Measurements from ENCODE around the gene CPSF2. TPM values are rescaled to one million over a fixed set of nuclear protein-coding genes. Genes with fewer than 3 reads are reported as not detected.

Gene CPSF2
- 34.9 and 38.7 TPM in 2 replicates for total RNA-seq (2014; rRNA removed; shearing (Covaris generic))

DNA sequence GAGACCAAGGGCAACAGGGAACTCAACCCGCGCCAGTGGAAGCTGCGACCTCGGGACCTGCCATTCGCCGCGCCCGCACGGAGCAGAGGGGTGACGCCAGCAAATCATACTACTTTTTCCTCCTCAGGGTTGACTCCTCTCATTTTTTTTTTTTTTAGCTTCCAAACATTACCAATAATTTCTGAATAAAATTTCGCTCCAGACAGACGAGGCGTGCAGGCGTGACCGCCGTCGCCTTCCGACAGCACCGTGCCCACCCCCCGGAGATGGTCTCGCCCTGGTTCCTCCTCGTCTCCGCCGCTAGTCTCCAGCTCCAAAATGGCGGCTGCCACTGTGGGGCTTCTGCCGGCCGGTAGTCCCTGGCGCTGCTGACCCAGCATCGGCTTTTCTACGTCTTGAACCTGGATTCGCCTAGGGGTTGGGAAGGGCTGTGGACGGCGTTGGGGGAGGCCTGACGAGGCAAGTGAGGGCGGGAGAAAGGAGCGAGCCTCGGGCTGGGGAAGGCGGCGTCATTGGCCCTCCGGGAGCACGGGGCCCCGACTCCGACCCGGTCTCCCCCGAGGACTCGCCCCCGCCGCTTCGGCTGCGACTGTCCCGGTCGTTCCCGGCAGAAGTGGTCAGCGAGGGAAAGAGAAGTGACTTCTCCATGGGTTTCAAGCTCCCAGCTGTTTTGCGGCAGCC is at the start of gene CPSF2, which contains the start of gene NDUFB1:
TSS of gene CPSF2 (plus strand) at position 300 of the 681 bp plus-strand sequence. CDS start 9,016 bp downstream, outside the sequence.
TSS of gene NDUFB1 (minus strand) at position 37 of the 681 bp plus-strand sequence. CDS start 4,069 bp downstream, outside the sequence.
- DNase-seq (ENCODE audit: low read depth): peak; percentile 64

- DNase-seq (ENCODE audit: low read depth): no peak
Measured at GRCh38 chr14:92074555-92074954, 47.2 kb upstream of the CPSF2 start.

GRCh38 chr14:92088494-92088893 is 33.3 kb upstream of the CPSF2 start:
- DNase-seq (ENCODE audit: low read depth): no peak

GRCh38 chr14:92093320-92093719 is 28.4 kb upstream of the CPSF2 start:
- DNase-seq (ENCODE audit: low read depth): peak; percentile 8

DNA sequence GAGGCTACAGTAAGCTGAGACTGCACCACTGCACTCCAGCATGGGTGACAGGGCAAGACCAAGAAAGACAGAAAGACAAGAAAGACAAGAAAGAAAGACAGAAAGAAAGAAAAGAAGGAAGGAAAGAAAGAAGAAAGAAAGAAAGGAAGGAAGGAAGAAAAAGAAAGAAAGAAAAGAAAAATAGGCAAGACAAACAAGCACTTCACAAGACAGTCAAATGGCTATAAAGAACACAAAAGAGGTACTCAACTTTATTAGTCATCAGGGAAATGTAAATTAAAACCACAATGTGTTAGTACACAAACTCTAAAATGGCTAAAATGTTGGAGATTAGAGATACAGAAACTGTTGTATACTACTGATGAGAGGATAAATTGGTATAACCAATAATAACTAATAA is 22.0 kb upstream of the CPSF2 start:
- DNase-seq (ENCODE audit: low read depth): peak; percentile 16

DNA sequence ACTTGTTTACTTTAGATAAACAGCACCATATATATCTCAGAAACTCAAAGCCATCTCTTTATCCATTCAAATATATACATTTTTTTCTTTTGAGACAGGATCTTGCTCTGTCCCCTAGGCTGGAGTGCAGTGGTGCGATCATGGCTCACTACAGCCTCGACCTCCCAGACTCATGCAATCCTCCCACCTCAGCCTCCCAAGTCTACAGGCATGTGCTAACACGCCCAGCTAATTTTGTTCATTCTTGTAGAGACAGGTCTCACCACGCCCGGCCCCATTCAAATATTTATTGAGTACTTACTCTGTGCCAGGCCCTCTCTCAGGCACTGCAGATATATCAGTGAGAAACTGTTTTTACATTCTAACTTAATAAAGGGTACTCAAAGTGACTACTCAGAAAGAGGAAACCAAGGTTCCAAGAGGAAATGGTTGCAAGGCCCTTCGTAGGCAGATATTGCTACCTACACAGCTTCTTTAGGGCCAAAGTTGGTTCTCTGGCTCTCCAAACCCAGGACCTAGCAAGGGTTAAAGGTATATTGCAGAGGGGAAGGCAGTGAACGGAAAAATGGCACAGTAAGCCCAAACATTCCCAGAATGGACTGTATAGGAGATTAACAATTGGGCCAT is 18.3 kb upstream of the CPSF2 start:
- DNase-seq (ENCODE audit: low read depth): no peak

DNA sequence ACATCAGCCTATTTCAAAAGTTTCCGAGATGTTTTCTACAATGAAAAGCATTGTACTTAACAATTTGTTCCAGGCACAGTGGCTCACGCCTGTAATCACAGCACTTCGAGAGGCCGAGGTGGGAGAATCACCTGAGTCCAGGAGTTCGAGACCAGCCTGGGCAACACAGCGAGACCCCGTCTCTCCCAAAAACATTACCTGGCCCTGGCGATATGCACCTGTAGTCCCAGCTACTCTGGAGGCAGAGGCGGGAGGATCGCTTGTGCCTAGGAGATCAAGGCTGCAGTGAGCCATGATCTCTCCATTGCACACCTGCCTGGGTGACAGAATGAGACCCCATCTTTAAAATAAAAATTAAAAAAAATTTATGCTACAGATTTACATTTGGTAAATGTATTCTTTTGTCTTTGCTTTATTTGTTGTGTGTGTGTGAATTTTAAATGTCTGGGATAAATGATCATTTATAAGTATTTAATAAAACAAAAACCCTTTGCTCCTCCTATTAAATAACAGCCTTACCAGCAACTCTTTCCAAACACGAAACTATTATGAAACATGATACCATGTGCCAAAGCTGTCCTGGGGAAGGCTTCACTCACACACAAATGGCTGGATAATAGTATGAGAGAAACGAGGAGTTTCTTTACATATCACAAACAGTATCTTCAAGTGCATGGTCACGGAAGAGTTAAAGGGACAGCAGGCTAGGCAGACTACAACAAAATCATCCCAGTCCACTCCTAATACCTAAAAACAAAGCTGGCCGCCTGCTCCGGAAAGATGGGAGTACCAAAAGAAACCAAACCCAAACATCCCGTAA is 16.5 kb upstream of the CPSF2 start:
- DNase-seq (ENCODE audit: low read depth): no peak

- peak; percentile 51 for DNase-seq (ENCODE audit: low read depth)
Measured at GRCh38 chr14:92105893-92106142, 16.0 kb upstream of the CPSF2 start.

DNA sequence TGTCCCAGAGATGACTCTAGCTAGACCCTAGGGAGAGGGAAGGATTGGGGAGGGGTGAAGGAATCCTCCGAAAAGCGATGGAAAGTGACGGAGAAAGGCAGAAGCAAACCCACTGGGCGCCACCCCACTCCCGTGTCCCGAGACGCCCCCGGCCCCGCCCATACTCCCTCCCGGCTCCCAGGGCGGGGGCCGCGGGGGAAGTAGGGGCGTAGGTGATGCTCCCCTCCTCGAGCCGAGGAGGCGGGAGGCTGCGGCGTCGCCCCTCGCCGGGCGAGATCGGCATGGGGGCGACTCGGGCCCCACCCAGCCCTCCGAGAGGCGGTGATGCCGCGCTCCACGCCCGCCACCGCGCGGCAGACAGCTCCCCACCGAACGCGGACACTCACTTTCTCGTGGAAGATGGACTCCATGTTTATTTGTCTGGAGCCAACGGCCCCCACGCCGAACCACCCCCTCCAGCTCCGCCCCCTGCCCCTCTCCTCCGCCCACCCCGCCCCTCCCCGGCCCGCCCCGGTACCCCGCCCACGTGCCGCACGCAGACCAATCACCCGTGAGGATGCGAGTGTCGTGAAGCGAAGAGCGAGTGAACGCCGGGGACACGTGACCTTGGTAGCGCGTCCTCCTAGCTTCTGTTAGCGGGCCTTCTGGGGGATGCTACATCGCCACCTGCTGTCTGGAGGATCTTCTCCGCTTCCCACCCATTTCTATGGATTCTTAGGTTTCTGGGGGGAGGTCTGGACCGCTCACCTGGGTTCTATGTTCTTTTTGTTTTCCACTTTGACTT is 15.4 kb upstream of the CPSF2 start, which contains the start of gene ATXN3:
TSS of gene ATXN3 (minus strand) at position 440 of the 784 bp plus-strand sequence. CDS start at position 410, 30 bp downstream.
- DNase-seq (ENCODE audit: low read depth): peak; percentile 95

DNA sequence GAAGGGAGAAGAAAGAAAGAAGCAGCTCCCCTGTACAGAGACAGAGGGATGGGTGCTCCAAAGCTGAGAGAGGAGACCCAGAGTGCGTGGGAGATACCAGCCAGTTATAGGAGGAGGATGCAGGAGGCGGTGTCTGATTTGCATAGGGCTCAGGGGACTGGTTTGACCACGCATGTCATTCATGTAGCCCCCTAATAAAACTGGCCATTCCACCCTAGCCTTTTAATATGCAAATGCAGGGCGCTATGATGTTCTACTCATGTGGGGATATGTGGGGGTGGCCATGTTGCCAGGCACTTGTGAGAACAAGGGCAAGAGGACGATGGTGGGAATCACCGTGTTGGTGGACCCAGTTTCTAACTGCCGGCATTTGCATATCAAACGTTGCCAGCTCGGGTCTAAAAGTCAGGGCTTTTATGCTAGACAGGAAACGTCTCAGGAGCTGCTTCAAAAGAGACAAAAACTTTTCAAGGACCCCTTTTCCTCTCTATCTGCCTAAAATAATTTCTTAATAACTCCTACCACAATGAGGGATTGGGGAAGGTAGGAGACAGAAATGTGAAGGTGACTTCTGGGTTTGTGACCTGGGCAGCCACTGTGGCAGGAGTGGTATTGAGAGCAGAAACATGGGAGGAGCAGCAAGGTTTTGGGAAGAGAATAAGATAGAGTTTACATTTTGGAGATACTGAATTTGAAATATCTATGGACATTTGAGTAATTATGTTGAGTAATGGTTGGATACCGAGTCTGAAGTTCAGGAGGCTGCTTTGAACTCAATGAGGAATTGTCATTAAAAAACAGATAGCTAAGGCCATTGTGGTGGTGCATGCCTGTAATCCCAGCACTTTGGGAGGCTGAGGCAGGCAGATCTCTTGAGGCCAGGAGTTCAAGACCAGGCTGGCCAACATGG is 13.2 kb upstream of the CPSF2 start:
- no peak for DNase-seq (ENCODE audit: low read depth)

GRCh38 chr14:92109490-92109889 is 12.3 kb upstream of the CPSF2 start:
- DNase-seq (ENCODE audit: low read depth): no peak

DNA sequence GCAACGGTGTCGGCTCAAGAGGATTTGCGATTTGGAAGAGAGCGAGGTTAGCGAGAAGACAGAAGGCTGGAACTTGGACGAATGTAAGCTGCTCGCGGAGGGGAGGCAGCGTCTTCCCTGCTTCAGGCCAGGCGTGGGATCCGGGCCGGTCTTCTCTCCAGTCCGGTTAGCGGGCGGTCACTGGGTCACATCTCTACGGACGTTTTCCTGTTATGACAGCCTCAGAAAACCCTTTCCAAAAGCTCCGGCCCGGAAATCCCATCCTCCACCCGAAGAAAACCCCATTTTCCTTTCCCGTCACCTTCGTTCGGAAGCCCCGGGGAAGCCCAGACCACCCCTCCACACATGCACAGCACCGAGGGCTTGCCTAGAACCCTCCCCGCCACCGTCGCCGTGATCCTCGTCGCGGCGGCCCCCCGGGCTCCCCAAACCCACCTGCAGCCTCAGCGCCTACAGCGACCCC is 531 bp upstream of the CPSF2 start:
- peak; percentile 33 for DNase-seq (ENCODE audit: low read depth)

GRCh38 chr14:92122351-92122677 is 545 bp downstream of the CPSF2 start:
- peak; percentile 34 for DNase-seq (ENCODE audit: low read depth)

DNA sequence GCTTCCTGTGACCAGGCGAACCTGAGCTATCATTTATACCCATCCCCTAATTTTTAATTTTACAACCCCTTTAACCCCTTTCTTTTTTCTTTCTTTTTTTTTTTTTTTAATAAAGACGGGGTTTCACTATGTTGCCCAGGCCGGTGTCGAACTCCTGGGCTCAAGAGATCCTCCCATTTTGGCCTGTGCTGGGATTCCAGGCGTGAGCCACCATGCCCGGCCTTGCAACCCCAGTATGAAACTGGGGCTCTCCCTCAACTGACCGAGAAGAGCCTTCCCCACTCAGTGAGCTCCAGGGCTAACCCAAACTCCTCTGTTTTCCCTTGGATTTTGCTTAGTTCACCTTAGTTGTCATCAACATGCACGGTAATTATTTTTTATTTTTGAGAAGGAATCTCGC is 992 bp downstream of the CPSF2 start:
- DNase-seq (ENCODE audit: low read depth): no peak

- no peak for DNase-seq (ENCODE audit: low read depth)
Measured at GRCh38 chr14:92134456-92134855, 12.7 kb downstream of the CPSF2 start.

DNA sequence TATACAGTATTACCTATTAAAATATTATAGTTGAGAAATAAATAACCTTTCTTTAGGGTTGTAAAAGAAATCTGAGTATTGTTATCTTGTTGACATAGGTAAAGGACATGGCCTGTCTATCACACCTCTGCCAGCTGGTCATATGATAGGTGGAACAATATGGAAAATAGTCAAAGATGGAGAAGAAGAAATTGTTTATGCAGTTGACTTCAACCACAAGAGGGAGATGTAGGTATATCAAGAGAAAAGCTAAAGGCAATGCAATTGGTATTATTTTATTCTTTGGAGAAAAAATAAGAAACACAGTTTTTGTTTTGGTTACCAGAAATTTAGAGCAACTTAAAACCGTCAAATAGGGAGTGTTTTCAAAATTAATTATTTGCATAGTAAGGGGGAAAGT is 13.5 kb downstream of the CPSF2 start:
- peak; percentile 14 for DNase-seq (ENCODE audit: low read depth)

- DNase-seq (ENCODE audit: low read depth): no peak
Measured at GRCh38 chr14:92143309-92143708, 21.5 kb downstream of the CPSF2 start.

DNA sequence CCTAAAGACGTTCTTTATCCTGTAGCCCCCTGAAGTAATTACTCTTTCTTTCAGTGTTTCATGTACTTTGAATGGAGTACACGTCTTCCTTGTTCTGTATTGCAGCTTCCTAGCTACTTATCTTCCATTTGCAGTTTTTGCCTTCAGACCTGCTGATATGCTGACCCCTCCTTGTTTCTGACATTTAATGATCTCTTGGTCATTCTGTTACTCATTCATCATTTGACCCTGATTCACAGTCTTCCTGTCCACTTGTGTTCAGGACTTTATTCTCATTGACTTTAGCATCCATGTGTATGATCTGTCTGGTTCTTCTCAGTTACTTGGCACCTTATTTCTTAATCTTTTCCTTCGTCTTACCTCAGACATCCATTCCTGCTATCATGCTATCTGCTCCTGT is 22.2 kb downstream of the CPSF2 start:
- no peak for DNase-seq (ENCODE audit: low read depth)

GRCh38 chr14:92144708-92145107 is 22.9 kb downstream of the CPSF2 start:
- no peak for DNase-seq (ENCODE audit: low read depth)

- DNase-seq (ENCODE audit: low read depth): no peak
Measured at GRCh38 chr14:92153581-92153980, 31.8 kb downstream of the CPSF2 start.

Data from M059J (cell line).